ENCODE measurements around the gene ZNF543.

ZNF543 gene

GRCh38 chr19:57320180-57321084 is at the start of gene ZNF543:
Gene ZNF543, plus strand, starts transcription at chr19:57320472. Its CDS starts 382 bp downstream, at chr19:57320854.
- peak; percentile 97 for DNase-seq

- no peak for DNase-seq
Observed at GRCh38 chr19:57271280-57271679, 49.0 kb upstream of the ZNF543 start.

- DNase-seq, result peak; percentile 41
Observed at GRCh38 chr19:57273014-57273413, 47.3 kb upstream of the ZNF543 start.

GRCh38 chr19:57276430-57276829 is 43.8 kb upstream of the ZNF543 start:
- no peak for DNase-seq

- DNase-seq, result peak; percentile 19
Observed at GRCh38 chr19:57278481-57278880, 41.8 kb upstream of the ZNF543 start.

- peak; percentile 97 for DNase-seq
Observed at GRCh38 chr19:57279418-57280164, 40.7 kb upstream of the ZNF543 start.

- DNase-seq, result peak; percentile 98
Observed at GRCh38 chr19:57280165-57280961, 39.9 kb upstream of the ZNF543 start, which contains the start of gene ZNF460. Gene ZNF460, plus strand, starts transcription at chr19:57280485. Its CDS starts 322 bp downstream, at chr19:57280807.

- DNase-seq, result peak; percentile 53
Observed at GRCh38 chr19:57280962-57281400, 39.3 kb upstream of the ZNF543 start.

- DNase-seq, result no peak
Observed at GRCh38 chr19:57282011-57282643, 38.1 kb upstream of the ZNF543 start.

GRCh38 chr19:57288373-57288772 is 31.9 kb upstream of the ZNF543 start:
- no peak for DNase-seq

- DNase-seq, result no peak
Observed at GRCh38 chr19:57290970-57291369, 29.3 kb upstream of the ZNF543 start.

GRCh38 chr19:57292547-57292946 is 27.7 kb upstream of the ZNF543 start:
- DNase-seq, result no peak

- no peak for DNase-seq
Observed at GRCh38 chr19:57293719-57294118, 26.6 kb upstream of the ZNF543 start.

GRCh38 chr19:57302020-57302465 is 18.2 kb upstream of the ZNF543 start:
- DNase-seq, result peak; percentile 32

- DNase-seq, result no peak
Observed at GRCh38 chr19:57302727-57303401, 17.4 kb upstream of the ZNF543 start.

- DNase-seq, result no peak
Observed at GRCh38 chr19:57305056-57305455, 15.2 kb upstream of the ZNF543 start.

GRCh38 chr19:57308514-57308913 is 11.8 kb upstream of the ZNF543 start:
- no peak for DNase-seq

GRCh38 chr19:57310792-57311191 is 9.5 kb upstream of the ZNF543 start:
- no peak for DNase-seq

- no peak for DNase-seq
Observed at GRCh38 chr19:57314146-57314545, 6.1 kb upstream of the ZNF543 start.

- no peak for DNase-seq
Observed at GRCh38 chr19:57317503-57317902, 2.8 kb upstream of the ZNF543 start.

GRCh38 chr19:57319869-57320179 is 448 bp upstream of the ZNF543 start:
- DNase-seq, result no peak

GRCh38 chr19:57321116-57321515 is 844 bp downstream of the ZNF543 start:
- peak; percentile 13 for DNase-seq

All from hematopoietic multipotent progenitor cell treated with erythropoietin and hydrocortisone succinate and interleukin-3 and kit ligand, for 8 days (in vitro differentiated cells).